Measurements from ENCODE around the gene CHEK1.

GRCh38 chr11:125625225-125625629 lies 264 bp downstream of the CHEK1 start:
- TF ChIP-seq CTCF (conservative IDR thresholded peaks at IDR 0.05), result no peak
- TF ChIP-seq ZFX (IDR thresholded peaks at IDR 0.05), result no peak
